ENCODE data around the gene FOXP1.

Gene FOXP1

DNA sequence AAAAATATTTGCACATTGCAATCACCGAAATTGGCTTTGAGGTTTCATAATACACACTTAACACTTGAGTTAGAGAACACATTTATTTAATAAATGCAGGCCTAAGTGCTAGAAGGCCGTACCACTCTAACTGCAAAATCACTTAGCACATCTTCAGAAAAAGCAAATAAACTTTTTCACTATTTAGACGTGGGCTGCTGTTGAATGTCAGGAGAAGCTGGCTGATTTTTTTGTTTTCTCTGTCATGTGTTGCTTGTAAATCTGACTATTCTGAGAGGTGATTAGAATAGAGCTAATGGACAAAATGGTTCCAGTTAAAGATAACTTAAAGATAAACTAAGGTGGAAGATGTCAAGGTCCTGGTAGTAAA lies 265.1 kb downstream of the FOXP1 start:
- DNase-seq = no peak

DNA sequence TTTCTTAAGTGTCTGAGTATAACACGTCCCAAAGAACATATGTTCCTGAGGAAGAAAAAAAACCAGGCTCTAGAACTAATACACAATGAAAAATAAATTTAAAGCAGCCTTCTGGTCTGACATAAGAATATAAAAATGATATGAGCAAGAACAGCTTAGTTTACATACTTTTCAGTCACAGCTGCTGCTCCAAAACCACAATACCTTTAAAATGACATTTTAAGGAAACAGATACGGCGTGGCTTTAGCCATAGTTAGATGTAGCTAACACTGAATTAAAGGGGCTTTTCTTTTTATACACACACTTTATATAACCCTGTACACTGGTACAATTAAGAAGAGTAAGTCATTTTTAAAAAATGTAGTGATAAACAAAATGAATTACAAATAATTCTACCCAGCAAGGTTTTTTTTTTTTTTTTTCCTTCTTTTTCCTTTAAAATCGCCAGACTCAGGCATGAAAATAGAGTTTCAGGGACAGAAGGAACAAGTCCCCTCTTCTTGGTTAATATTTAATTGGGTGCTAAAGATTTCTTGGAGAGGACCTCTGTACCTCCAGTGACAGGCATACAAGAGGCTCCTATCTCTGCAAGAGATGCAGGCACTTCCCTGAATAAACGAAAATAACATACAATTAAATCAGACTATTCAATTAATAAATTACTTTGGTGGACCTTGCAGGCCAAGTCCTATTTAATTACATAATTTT lies 265.6 kb downstream of the FOXP1 start:
- DNase-seq = no peak

DNA sequence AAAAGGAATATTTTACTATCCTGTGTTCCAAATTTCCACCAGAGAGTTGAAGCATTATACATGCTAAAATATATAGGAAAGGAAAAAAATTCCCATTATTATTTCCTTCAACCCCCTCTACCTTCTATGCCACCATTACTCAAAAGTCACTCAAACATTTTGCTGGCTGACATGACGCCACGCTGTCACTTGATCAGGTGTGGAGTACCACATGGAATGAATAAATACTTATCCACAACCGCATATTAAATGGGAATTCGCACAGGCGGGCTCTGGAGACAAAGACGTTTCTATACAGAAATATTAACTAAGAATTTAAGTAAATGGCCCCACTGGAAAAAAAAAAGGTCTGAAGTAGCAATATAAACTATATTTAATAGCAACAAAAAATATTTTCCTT lies 266.4 kb downstream of the FOXP1 start:
- no peak for DNase-seq

DNA sequence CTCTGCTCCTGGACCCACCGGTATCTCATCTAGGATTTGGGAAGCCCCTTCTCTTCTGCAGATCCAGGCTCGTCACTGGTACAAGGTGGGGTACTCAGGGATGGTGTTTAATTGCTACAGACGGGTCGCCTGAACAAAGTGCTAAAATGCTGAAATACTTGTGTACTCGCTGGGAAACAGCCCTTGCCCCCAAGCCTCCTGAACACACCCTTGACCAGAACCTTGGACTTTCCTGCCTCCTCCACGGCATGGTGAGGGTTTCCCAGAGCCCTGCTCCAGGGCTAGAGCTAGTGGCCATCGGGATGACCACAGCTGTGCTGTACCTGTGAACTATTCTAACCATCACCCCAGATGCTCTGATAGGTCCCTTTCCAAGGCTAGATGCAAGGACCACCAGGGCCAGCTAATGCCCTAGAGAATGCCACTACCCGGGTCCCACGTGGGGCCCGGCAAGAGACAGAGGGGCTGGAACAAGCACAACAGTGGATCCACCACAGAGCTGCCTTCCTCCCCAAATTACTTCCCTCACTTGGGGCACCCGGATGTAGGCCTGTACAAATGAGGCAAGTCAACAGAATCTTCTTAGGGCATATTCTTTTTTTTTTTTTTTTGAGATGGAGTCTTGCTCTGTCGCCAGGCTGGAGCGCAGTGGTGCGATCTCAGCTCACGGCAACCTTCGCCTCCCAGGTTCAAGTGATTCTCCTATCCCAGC lies 267.3 kb downstream of the FOXP1 start:
- DNase-seq = no peak

DNA sequence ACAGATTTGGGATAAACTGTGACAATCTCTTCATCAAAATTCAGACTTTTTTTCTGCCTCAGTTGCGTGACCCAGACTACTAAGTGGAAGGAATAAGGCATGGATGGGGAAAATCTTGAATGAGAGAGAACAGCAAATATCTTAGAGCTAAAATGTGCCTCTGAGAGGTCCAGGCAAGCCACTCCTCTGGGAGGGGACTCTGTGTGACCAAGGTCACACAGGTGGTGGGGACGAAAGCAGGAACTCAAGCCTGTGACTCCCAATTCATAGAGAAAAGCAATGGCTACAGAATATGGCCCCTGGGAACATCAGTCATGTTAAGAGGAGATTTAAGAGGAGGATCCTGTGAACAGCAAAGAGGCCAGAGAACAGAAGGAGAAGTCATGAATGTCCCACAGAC lies 268.1 kb downstream of the FOXP1 start:
- no peak for DNase-seq

DNA sequence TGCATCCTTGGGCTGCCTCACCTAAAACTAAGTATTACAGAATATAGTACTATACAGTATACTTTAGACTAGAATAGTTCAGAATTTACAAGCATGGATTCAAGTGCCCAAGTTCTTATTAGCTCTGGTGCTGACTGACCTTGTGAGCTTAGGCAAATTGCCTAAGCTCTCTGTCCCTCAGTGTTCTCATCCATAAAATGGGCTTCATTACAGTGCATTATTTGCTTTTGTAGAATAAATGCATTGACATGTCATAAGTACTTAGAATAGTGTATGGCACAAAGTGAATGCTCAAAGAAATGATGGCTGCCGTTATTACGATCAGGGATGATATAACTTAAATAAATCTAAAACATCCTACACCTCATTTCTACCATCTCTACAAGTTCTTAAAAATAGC lies 269.7 kb downstream of the FOXP1 start:
- DNase-seq = no peak

DNA sequence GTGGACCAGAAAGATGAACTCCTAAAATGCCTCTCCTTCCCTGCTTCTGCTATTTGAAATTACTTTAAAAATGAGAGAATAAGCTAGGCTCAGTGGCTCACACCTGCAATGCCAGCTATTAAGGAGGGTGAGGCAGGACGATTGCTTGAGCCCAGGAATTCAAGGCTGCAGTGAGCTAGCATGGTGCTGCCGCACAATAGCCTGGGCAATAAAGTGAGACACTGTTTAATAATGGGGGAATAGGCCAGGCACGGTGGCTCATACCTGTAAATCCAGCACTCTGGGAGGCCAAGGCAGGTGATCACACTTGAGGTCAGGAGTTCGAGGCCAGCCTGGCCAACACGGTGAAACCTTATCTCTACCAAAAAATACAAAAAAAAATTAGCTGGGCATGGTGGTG lies 271.1 kb downstream of the FOXP1 start:
- no peak for DNase-seq

DNA sequence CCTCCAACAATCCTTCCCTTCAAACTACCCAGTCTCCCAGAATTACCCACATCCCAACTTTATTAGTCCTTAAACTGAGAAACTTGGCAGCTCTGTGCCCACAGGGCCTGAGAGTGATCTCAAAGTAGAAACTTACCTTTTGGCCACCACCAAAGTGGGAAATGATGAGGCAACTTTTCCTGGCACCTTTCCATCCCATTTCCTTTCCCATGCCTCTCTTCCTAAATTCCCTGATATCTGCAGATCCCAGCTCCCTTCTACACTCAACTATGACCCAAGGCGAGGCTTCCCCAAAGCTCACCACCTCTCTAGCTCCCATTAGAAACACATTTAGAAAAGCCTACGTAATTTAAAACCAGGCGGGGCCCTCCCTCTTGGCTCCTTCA lies 271.9 kb downstream of the FOXP1 start:
- DNase-seq = no peak

DNA sequence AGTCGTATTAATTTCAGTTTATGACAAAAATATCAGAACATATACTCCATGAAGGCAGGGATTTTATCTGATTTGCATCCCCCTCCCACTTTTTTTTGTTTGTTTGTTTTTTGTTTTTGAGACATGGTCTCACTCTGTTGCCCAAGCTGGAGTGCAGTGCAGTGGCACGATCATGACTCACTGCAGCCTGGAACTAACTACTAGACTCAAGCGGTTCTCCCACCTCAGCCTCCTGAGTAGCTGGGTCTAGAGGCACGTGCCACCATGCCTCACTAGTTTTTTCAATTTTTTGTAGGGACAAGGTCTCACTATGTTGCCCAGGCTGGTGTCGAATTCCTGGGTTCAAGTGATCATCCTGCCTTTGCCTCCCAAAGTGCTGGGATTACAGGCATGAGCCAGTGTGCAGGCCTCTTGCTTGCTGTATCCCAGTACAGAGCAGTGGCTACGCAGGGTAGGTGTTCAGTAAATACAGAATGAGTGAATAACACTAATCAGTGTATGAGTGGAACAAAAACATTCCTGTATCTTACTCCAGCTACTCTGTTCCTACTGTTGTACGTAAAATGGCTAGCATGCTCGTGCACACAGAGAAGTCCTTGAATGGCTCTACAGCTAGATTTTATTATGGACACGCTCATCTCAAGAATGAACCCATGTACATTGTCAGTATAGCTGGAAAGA lies 272.4 kb downstream of the FOXP1 start:
- DNase-seq = no peak

DNA sequence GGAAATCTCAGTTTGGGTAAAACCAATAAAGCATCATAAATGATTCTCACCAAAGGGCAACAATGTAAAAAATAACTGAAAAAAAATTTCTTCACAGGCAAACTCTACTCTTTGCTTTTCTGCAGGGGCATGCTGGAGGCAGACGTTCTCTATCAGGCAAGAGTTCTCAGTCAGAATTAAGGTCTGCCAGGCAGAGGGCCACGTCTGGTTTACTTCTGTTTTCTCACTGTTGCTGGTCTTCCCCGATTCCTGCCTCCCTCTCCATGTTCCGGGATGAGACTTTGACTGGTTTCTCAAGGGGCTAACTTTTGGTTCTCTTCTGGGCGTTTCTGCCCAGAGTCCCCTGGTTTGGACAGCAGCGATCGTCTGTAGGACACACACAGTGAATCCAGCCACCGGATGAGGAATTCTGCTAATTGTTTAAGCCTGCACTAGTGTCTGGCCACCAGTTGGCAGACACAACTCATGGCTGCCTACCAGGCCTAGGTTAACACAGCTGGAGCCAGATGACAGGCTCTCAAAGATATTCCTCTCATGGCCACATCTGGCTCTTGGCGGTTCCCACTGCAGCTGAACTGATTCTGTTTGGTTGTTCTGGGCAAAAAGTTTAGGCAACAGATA lies 273.1 kb downstream of the FOXP1 start:
- DNase-seq = peak; percentile 9

DNA sequence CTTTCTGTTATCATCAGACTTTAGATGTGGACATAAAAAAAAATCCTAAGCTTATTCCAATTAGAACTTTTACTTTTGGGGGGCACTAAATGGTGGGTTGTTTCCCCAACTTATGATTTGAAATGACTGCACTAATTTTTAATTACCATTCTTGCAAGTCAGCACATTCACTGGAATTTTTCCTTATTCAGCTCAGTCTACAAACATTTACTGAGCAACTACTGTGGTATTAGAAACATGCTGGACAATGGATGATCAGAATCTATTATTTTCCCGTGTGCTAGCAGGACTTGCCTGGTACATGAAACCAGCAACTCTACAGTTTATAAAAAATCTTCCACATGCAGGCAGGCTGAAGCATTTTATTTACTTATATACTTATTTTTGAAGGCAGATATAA lies 273.6 kb downstream of the FOXP1 start:
- no peak for DNase-seq

DNA sequence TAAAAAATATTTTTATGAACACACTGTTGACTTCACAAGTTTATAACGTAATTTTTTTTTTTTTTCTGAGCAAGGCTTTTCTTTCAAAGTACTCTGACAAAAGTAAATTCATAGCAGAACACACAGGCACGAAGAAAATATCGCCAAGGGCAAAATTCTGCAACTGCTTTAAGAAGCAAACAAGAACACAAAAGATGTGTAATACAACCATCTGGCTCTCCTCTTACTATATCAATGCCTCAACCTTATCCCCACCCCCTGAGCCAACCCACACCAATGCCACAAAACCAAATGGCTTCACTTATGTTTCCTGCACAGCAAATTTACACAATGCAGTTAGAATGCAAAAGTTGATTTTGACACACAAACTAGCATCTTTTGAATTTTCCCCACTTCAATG lies 274.2 kb downstream of the FOXP1 start:
- DNase-seq = peak; percentile 8

DNA sequence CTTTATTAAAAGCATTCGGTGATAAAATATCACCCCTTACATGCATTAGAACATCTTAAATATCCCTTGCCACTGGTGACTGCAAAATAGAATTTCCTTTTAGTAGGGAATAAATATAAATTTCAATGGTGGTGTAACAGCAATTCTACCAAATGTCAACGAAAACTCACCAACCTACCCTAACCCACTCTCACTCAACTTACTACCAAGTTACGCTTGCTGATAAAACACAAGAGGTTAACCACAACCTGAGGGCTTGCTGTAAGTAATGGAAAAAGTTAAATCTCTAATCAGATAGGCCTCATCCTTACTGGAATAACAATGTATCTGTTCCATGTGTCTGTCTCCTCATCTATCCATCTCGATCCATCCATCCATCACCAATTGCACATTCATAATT lies 274.7 kb downstream of the FOXP1 start:
- DNase-seq = no peak

DNA sequence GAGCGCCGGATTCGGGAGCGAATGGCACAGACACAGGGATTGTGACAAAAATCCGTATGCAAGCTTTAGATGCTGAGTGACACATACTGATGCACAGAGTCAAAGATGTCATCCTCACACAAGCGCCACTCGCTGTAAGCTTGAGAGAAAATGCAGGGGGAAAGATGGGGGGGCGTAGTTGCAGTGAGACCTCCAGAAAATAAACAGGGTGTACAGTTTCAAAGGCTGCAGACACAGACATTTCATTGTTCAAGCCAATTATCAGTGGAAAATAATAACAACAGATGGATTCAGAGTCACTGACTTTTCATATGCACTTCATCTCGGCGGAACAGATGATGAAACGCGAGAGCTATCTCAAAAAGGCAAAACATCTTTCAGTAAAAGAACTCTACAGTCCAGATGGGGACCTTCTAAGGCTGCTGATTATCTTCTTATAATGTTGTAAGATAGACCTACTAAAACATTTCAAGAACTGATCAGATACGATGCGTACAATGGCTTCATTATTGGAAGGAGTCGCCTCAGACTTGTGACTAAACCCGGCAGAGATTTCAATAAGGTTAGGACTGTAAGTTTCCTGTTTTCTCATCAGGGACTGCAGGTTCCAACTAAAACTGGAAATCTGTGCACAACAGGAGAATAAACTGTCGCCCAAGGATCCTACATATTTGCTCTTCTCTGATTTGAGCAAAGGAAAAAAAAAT lies 275.4 kb downstream of the FOXP1 start:
- no peak for DNase-seq

DNA sequence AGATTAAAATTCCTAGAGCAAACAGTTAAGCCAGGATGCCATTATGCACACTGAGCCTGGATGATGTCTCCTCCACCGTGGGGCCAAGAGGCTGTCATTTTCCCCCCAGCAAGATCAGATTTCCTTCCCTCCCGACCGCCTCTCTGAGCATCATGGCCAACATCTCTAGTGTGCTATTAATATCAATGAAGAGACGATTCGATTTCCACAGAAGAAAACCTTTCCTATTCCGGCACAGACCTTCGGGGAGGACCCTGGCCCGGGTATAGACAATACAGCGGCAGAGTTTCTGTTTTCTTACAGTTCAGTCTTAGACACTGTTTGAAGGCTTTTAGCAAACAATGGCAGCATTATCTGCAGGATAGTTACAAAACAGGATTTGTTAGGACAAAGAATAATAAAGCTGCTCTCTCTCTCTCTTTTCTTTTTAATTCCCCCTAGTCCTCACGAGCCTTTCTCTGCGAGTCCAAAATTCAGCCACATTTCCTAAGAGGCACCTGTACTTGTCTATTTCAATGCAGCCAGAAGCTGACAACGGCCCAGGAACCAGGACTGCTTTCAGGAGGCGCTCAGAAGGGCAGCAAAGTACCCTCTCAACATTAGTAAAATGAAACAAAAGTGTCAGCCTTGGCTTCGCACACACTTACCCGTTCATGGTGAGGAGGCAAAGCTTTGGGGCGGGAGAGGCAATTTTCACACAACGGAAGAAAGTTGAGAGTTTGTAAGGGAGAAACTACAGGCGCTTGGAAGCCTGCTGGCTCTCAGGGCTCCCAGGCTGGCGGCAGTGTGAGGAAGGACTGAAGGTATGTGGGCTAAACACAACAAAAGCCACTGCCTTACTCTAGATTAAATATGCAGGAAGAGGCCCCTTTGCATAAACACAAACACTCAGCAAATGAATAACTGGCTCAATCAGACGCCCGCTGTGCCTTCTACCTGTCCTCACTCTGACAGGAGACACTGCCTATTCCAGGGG lies 278.0 kb downstream of the FOXP1 start:
- peak; percentile 21 for DNase-seq

DNA sequence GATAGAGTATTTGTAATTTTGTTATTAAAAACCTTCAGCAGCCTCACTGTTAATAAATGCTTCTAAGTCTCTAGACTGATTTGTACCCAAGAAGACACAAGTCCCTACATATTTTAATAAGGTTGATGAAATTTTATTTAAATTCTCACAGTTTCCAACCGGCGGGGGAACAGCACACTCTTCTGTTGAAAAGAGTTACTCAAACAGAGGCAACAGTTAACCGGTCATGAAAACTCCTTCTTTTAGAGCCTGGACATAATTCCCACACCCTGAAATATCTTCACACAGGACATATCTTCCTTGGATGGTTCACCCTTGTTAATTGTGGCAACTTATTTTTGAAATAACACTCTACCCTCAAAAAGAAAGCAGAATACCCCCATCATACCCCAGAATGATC lies 278.8 kb downstream of the FOXP1 start:
- peak; percentile 5 for DNase-seq

DNA sequence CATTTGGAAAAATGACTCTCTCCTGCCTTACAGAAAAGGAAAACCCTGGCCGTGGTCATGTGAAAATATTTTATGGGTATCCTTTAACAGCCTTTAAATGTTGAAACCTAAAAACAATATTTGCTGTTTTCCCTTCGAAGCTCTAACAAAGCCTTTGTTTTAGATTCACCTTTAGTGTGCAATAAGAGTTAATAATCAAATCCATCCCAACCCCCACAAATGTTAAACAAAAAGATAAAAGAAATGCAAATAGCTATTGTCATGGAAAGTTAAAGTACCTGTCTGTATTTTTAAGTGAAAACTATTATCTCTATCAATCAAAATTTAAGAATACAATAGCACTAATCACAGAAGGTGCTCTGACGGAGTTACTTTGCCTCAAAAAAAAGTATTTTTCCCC lies 279.3 kb downstream of the FOXP1 start:
- DNase-seq = no peak

DNA sequence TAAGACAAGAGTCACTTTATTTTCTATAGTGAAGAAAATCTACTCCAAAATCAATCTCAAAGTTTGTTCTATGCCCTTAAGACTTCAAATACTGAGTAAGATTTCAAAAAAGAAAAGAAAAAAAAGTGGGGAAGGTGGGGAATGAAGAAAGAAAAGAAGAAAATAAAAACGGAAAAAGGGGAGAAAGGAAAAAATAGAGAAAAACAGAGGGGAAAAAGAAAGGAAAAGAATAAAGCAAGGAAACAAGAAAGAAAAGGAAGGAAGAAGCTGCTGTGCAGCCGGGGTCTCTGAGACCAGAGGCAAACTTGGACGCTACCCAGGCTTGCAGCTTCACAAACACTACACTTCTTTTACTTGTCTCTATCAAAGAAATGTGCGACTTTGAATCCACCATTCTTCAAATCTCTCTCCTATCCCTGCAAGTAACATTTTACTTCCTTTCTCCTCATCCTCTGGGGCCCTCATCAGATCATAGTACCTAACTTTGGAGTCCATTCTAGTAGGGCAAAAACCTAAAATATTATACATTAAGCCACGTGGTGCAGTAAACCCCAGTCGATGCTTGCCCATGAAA lies 279.8 kb downstream of the FOXP1 start:
- DNase-seq = no peak

DNA sequence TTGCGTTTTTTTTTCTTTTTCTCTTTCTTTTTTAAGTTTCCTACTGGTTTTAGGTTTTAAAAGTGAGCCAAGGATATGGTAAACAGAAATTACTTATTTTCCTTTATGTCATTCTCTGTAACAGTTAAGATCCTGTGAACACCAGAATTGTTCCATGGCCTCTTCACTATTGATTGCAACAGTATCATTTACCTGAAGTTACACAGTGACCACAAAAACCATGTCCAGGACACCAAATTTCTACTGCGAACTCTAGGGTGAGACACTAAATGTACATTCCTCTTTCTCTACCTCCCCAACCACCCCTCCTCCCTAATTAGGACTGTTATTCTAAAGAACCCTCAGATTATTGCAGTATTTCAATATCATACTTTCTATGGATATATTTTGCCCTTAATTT lies 280.9 kb downstream of the FOXP1 start:
- DNase-seq = no peak

DNA sequence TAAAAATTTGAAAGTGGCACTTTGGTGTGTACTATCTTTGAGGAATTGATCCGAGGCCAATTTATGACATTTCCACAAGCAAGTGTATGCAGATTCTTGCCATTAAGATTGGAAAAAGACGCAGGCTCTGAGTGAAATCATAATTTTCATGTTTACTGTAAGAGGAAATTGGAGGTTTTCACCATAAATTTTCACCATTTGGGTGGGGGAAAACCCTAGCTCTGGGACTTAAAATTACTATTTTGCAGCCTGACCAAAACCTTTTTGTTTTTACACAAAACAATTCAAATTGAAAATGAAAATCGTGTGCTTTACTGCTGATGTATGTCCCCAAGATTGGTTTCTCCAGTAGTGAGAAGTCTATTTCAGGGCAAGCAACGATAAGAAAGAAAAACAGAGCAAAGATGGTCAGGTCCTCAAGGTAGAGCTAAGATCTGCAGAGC lies 282.6 kb downstream of the FOXP1 start:
- no peak for DNase-seq

DNA sequence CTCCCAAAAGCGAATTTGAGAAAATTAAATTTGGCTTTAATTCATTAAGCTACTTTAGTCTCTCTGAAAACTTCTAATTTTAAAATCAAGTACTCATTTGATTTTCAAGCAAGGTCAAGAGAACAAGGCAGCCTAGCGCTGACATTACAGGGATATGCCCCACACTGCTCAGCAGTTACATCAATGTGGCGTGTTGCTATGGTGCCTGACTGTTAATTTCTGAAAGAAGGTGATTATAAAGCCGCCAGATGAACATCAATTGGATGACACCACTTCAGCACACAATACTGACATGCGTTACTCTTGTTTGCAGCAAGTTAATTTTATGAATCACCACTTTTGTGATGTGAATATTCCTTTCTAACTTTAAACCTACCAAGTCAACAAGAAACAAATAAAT lies 284.4 kb downstream of the FOXP1 start:
- DNase-seq = no peak

DNA sequence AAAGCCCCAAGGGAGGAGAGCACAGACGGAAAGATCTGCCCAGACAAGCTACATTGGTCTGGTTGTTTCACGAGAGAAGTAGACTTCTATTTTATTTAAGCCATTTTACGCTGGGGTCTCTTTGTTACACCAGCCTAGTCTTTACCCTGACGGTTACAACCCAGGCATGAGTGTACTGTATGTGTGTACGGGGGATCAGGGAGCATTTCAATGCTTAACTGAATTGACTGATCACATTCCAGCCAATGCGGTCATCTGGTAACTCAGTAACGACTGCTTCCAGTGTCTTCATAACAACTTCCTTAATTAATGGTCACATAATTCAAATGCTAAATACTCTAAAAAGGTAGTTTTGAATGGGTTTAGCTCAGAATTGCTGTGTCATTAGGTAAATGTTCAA lies 288.6 kb downstream of the FOXP1 start:
- DNase-seq = no peak

Data from inflammatory macrophage treated with lipopolysaccharide for 4 hours (primary cell).